D721Med (cell line): ENCODE measurements around the gene PLA2G4E.

ENCODE experiments used
- DNase-seq: peaks from one replicate; pipeline ENCODE4 v3.0.0; 2011; ENCODE audit warnings: low spot score; ENCODE audit not compliant: insufficient read length
- FAIRE-seq: peaks from 2 replicates; lab custom pipeline; 2011; peaks lifted over from hg19 to GRCh38; lab: Jason Lieb, UNC
- TF ChIP-seq, protein P1 (sequence below): IDR thresholded peaks from 2 replicates; pipeline ENCODE4 v1.5.1; 2012; ENCODE audit warnings: mild to moderate bottlenecking, control low read depth; ENCODE audit not compliant: insufficient read depth; ENCODE audit errors: missing control alignments

PLA2G4E gene

GRCh38 chr15:41933771-41934170 lies 87.1 kb downstream of the PLA2G4E start:
- TF ChIP-seq, protein P1, sequence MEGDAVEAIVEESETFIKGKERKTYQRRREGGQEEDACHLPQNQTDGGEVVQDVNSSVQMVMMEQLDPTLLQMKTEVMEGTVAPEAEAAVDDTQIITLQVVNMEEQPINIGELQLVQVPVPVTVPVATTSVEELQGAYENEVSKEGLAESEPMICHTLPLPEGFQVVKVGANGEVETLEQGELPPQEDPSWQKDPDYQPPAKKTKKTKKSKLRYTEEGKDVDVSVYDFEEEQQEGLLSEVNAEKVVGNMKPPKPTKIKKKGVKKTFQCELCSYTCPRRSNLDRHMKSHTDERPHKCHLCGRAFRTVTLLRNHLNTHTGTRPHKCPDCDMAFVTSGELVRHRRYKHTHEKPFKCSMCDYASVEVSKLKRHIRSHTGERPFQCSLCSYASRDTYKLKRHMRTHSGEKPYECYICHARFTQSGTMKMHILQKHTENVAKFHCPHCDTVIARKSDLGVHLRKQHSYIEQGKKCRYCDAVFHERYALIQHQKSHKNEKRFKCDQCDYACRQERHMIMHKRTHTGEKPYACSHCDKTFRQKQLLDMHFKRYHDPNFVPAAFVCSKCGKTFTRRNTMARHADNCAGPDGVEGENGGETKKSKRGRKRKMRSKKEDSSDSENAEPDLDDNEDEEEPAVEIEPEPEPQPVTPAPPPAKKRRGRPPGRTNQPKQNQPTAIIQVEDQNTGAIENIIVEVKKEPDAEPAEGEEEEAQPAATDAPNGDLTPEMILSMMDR = no peak
- no peak for FAIRE-seq
- DNase-seq = no peak

DNA sequence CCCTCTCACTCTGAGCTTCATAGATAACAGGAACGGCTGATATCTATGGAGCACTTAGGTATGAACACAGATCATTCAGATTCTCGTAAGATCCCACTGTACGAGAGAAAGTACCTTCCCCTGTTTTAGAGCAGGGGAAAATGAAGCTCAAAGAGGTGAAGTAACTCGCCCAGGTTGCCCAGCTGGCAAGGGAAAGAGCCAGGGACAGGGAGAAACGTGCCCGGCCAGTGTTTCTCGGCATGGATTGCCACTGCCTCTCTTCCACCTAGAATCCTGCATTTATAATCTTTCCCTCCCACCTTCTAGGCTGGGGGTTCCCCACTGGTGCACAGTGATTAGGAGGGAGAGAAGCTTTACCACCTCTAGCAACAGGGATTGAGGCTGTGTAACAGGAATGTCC lies 87.5 kb downstream of the PLA2G4E start:
- FAIRE-seq (no peak), DNase-seq (no peak)
- TF ChIP-seq, protein P1 = no peak

- TF ChIP-seq, protein P1 = no peak
- FAIRE-seq (no peak), DNase-seq (no peak)
These were observed 88.1 kb downstream of the PLA2G4E start for GRCh38 chr15:41932511-41933289.

- TF ChIP-seq, protein P1 = no peak
- DNase-seq = no peak
- no peak for FAIRE-seq
These were observed 88.7 kb downstream of the PLA2G4E start for GRCh38 chr15:41932101-41932500.
